SH-SY5Y (cell line): Measurements from ENCODE around the gene TANGO6.

ENCODE experiments used
- GATA2 ChIP-seq: IDR thresholded peaks from 2 replicates; pipeline ENCODE4 v1.6.1; 2011; ENCODE audit warnings: mild to moderate bottlenecking, low read depth, low read length
- GATA3 ChIP-seq: IDR thresholded peaks from 2 replicates; pipeline ENCODE4 v1.6.1; 2011; ENCODE audit warnings: low read depth, mild to moderate bottlenecking, low read length, moderate library complexity

DNA sequence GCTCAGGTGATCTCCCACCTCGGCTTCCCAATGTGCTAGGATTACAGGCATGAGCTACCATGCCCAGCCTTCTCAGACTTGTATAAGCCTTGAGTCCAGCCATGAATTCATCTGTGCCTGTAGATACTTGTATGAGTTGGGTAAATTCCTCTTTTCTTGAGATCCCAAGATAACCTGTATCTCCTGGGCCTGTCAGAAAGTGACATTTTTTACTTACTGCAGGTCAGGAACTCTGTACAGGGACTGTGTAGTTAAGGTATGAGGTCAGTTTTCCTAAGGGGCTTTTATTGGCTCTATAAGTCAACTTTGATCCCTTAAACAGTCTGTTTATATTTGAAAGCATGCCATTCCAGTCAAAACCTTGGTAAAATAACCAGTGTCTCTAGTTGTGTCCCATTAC lies 155.8 kb downstream of the TANGO6 start:
- no peak for TF ChIP-seq GATA2
- TF ChIP-seq GATA3: no peak
